GM21825 (cell line): ENCODE data around the gene SDR42E1.
A peak's percentile ranks its signal among the peaks of the same experiment; 100 is the strongest.

ENCODE experiments used
- ATAC-seq: cut with Tn5 transposase; IDR thresholded peaks from one replicate; pipeline ENCODE4 v1.9.1; 2021; ENCODE audit warnings: mild to moderate bottlenecking, moderate library complexity; ENCODE audit not compliant: unreplicated experiment

The SDR42E1 gene, protein sequence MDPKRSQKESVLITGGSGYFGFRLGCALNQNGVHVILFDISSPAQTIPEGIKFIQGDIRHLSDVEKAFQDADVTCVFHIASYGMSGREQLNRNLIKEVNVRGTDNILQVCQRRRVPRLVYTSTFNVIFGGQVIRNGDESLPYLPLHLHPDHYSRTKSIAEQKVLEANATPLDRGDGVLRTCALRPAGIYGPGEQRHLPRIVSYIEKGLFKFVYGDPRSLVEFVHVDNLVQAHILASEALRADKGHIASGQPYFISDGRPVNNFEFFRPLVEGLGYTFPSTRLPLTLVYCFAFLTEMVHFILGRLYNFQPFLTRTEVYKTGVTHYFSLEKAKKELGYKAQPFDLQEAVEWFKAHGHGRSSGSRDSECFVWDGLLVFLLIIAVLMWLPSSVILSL

DNA sequence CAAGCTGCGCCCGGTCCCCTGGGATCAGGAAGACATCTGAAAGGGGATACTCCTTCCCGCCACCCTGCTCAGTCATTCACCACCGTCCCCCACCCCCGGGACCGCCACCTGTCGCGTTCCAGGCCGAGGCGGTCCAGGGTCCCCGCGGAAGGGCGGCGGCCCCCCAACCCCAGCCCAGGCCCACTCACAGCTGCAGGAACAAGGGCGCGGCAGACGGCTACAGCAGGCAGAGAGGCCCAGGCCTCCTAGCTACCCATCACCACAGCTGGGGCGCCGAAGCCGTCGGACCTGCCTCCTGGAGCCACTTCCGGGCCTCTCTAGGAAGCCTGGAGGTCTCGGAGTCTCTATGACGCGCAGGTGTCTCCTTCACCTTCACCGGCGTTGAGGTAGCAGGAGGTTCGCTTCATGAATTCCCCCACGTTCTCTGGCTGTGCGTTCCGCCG is at the start of gene SDR42E1:
Gene SDR42E1 (minus strand): TSS at position 272 of the 443 bp plus-strand sequence. CDS start 10,612 bp downstream, outside the sequence.
- peak; percentile 98 for ATAC-seq

DNA sequence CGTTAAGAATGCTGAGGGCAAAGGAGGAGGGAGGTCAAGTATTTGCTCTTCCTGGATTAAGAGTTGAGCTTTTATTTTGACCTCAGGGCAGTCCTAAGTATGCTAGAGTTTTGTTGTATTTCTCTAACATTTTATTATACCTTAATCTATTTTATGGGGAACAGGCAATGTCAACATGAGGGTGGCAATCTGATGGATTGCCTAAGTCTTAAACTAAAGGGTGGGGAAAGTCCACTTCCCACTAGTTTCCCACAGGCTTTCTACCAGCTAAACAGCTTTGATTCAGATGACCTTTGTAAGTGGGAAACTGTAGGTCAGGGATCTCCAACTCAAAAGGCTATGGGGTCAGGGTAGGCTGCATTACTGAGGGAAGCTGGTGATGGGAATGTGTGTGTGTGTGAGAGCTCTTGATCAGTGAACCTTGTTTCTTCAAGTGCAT is 48.7 kb upstream of the SDR42E1 start:
- ATAC-seq, result no peak

DNA sequence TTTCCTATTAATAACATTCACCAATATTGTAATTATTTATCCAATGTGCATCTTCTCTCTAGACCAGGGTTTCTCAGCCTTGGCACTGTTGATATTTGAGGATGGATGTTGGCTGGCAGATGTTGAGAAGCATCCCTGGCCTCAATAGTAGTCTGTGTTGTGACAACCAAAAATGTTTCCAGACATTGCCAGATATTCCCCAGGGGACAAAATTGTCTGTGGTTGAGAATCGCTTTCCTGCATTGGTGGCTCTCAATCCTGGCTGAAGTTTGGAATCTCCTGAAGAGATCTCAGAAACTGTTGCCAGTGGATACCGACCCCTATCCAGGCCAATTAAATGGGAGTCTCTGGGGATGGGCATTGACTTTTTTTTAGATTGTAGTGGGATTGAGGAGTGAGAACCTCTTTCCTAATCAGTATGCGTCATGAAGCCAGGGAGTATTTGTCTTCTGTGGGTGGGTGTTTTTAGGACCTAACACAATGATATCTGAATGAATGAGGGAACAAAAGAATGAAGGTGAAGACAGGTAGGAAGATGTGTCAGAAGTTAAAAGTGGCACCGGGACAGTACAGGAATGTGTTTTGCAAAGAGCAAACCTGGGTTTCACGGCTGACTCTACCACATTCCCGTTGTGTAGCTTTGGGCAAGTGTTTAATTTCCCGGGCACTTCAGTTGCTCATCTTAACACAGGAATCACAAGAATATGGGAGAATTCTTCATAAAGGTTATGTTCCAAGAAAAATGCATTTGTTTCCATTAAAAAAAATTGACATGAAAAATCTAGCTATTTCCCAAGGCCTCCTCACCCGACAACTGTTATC is 48.1 kb upstream of the SDR42E1 start:
- ATAC-seq, result no peak

DNA sequence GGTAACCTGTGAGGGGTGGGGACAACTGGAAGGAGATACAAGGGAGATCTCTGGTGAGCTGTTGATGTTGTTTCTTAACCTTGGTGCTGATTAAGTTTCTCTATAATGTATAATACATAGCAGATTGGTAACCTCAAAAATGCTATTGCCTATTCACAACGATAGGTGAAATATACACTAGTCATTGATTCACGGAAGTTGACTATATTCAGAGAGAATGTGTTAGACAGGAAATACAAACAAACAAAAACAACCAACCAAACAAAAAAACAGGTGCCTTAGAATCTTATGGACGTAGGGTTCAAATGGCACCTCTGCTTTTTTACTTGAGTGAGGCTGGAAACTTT is 45.3 kb upstream of the SDR42E1 start:
- no peak for ATAC-seq

DNA sequence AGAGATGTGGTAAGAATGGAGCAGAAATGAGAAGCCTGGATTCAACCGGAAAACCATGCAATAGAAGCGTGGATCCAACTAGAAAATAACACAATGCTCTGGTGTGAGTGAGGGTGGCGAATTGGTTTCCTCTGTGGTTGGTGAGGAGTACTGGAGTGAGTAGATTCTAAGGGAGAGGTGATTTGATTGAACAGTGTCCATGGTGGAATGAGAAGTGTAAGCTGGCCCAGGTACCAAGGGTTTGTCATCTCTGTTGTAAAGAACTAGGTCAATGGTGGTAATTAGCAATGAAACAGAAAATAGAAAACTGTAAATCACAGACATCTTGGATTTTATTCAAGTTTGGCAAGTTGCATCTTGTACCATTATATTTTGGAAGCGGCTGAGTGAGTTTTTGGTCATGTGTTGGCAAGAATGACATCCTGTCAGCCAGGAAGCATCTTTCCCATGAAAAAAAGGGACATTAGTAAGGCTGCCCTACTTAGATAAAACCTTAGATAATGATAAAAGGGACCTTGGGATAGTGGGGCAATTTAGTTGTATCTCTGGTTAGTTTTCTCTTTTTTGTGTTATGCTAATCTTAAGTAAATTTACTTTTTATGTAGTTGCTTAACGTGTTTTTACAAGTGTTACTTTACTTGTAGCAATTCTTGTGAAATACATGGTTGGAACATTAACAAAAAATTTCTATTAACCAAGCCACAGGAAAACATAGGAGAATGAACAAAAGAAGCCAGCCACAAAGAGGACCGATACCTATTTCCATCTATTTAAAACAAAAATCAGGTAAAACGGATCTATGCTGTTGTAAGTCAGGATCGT is 44.7 kb upstream of the SDR42E1 start:
- ATAC-seq, result no peak

DNA sequence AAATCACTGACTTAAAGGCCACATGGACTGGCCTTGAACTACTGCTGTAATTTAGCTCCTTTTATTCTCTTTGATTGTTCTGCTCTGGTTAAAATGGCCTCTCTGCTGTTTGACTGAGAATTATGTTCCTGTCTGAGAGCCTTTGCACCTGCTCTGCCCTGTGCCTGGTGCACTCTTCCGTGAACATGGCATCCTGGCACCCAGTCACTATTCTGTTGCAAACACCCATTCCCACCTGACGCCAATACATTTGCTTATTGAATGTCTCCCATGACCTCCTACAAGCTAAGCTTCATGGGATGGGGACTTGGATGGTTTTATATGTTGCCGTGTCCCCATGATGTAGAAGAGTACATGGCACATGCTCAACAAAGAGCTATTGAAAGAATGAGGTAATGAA is 43.8 kb upstream of the SDR42E1 start:
- no peak for ATAC-seq

DNA sequence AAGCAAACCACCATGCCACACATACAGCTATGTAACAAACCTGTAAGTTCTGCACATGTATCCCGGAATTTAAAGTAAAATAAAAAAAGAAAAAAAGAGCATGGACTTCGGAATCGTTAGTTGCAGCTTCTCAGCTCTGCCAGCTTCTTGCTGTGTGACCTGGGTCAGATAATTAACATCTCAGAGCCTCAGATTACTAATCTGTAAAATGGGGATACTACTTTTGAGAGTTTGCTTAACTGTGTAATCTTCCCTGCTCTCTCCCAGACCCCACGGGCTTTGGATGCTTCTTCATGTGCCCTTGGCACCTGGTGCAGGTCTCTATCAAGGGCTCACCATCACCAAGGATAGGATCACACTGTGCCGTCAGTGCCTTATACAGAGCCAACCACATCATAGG is 40.4 kb upstream of the SDR42E1 start:
- ATAC-seq, result no peak

DNA sequence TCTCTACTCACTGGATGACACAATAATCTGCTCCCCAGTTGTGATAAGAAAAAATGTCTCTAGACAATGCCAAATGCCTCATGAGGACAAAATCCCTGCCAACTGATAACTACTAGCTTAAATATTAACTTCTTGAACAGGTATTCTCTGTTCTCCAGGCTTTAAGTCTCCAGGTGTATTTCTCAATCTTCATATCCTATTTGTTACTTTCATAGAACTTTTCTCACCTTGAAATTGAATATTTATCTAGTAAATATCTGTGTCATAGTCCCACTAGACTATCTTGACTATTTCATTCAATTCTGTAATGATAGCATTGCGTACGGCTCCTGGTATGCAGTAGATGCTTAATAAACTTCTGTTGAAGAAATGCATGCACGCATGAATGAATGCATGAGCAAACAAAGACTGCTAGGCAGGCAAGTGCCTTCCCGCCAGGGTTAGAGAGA is 39.7 kb upstream of the SDR42E1 start:
- ATAC-seq, result no peak

DNA sequence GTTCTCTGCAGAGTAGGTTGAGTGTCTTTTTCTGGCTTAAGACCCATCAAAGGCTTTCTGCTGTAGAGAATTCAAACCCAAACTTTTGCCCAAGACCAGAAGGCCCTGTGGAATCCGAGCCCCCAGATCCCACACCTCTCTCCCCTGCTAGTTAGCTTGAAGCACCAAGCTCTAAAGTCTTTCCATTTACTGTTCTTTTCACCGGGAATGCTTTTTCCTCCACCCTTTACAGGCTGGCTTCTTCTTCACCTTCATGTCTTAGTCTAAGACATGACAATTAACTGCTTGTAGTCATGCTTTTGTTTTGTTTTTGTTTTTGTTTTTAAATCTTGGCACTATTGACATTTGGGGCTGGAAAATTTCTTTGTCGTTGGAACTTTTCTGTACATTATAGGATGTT is 39.2 kb upstream of the SDR42E1 start:
- no peak for ATAC-seq

DNA sequence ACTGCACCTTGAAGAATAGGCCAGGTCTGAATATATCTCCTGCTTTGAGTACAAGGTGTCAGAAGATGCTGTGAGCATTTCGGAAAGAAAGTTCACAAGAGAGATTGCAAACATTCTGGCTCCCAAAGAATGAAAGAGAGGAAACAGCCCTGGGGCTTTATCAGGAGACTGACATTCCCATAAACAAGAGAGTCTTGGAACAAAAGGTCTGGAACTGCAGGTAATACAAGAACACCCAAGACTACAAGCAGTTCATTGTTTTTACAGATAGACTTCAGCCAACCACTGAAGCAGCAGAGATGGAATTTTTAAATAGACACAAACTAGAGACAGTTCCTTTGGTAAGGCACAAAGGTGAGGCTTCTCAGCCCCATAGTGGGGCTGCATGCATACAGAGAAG is 38.2 kb upstream of the SDR42E1 start:
- ATAC-seq, result no peak

DNA sequence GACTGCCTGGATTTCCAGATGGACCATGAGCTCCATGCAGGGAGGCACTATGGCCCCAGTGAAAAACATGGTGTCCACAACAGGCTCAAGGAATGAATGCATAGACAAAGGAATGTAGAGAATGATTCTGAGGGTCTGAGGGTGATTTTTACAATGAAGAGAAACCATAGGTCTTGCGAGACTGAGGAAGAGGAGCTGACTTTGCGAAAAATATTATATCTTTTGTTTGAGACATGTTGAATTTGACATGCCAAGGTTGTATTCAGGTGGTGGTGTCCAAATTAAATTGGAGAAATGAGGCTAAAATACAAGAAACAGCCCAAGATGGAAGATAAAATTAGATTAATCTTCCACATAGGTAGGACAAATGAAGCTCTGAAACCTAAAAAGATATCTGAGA is 36.5 kb upstream of the SDR42E1 start:
- ATAC-seq, result no peak

DNA sequence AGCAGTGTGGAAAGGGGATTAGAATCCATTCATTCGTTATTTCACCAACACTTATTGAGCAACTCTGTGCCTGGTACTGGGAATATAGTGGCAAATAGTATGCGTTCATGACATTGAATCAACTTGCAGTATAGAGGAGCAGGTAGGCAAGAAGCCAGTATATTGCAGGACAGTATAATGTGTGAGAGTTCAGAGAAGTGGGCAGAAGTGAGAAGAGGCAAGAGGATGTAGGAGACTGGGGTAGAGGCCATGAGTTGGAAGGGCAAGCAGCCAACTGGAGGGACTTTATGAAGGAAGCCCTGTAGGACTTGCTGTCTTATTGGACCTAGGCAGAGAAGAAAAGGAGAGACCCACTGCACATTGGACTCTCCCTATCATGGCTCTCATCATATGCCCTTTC is 36.1 kb upstream of the SDR42E1 start:
- no peak for ATAC-seq

DNA sequence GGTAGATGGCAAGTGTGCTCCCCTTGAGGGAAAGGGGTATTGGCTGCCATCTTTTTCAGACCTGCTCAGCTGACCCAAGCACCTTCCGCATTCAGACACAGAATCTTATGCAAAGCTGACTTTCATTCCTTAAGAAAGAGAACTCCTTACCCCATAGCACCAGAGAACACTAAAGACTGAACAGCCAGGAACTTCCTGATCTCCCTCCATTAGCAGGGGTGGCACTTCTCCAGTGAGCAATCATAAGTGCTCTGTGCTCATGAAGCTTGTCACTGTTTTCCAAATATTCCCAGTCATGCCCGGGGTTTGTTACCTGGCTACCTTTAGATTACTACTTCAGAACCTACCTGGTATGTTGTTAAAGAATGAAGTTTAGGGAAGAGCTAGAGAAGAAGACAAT is 35.7 kb upstream of the SDR42E1 start:
- ATAC-seq, result no peak

DNA sequence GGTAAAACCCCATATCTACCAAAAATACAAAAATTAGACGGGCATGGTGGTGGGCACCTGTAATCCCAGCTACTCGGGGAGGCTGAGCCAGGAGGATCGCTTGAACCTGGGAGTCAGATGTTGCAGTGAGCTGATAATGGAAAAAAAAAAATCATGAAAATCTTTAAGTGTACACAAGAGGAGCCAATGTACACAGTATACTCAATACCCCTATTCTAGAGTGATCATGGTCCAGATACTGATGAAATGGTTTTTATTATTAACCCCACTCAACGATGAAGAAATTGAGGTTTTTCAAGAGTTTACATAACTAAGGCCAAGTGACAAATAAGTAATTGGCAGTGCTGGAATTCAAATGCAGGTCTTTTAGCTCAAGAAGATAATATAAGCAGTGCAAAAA is 35.3 kb upstream of the SDR42E1 start:
- no peak for ATAC-seq

DNA sequence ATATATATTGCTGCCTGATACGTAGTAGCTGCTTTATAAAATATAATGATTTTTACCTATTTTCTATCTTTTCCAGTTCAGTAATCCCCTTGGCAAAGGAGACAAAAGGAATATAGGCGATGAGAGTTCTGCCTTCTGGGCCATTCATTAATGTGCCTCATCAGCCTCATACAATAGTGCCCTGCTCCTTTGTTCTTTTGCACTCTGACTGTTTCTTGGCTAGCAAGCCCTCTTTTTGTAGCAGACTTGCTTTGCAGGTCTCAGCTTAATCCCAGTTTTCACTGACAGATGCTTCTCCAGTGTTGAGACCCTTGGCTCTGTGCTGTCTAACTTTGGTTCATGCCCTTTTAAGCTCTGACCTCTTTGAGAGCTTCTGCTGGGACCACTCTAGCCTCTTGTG is 34.2 kb upstream of the SDR42E1 start:
- no peak for ATAC-seq

DNA sequence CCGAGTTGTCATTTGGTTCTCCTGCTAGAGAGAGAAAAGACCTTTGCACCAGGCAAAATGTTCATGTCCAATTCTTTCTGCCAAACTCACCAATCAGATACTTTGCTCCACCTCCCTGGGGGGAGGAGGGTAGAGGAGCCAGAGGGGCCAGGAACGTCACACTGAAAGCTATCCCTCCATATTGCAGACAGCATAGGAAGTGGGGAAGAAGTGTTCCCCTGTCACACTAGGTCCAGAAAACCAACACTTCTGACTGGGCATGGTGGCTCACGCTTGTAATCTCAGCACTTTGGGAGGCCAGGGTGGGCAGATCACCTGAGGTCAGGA is 33.3 kb upstream of the SDR42E1 start:
- no peak for ATAC-seq

DNA sequence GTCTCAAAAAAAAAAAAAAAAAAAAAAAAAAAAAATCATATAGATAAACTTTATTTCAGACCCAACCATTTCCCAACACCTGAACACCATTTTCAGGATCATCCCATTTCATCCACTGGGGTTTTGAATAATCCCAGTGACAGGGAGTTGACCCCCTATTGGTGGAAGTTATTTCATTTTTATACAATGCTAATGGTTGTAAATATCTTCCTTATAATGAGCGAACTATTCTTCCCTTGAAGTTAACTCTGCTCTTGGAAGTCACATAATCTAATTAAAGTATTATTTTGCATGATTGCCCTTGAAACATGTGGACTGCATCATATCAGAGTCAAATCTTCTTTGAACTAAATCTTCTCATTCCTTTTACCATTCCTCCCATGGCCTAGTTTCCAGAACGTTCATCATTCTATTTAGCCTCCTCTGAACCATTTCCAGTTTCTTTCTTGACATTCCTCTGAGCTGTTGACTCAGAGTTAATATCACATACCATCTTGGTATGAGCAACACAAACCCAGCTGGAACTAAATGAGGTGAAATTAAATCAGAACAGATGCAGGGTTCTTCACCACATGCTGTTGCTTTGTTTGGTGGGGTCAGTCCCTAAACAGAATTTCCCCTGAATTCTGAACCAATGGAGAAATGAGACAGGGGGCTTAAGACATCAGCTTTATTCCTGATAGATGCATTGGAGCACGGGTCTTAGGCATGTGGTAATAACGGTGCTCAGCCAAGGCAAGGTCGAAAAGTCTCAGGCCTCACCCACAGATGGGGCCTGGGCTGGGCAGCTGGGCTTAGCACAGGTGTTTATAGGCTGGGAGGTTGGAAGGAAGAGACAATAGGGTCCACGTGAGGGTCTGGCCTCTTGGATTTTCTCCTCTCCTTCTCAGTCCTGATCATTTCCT is 32.7 kb upstream of the SDR42E1 start:
- ATAC-seq, result no peak

DNA sequence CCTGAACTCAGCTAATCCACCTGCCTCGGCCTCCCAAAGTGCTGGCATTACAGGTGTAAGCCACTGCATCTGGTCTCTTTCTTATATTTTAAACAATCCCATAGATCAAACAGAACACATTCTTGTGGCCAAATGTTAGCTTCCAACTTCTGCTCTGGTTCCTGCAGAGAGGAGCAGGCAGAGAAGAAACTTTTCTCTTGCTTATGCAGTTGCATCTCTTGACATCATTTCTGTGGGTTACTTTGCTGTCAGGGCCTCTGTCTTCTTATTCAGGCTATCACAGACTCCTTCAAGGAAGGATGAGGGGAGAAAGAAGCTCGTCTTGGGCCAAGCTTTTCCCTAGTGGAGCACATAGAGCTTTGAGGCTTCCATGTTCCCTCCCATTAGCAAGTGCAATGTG is 31.6 kb upstream of the SDR42E1 start:
- no peak for ATAC-seq

DNA sequence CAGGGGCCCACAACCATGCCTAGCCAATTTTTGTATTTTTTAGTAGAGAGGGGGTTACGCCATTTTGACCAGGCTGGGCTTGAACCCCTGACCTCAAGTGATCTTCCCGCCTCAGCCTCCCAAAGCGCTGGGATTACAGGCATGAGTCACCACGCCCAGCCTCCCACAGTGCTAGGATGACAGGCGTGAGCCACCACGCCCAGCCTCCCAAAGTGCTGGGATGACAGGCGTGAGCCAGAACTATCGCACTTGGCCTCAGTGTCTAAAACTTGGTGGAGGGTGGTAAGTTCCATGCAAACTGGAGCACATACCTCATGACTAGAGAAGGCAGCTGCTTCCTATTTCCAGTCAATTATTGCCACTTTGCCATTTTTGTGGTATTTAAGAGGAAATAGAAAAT is 30.9 kb upstream of the SDR42E1 start:
- ATAC-seq, result no peak

DNA sequence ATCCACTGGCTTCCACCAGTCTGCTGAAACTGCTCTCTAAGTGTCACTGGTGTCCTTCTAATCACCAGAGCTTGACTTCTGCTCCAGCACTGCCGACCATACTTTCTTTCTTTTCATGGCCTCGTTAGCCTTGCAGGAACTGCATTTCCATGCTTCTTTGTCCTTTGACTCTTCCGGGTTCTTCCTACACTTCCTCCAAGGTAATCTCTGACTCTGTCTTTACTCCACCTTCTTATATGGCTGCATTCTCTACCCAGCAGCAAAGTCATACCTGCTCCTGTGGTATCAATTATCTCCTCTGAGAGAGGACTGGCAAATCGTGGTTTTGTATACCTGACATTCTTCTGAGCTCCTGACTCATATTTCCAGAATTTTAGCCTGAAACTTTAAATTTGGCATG is 30.3 kb upstream of the SDR42E1 start:
- no peak for ATAC-seq
